ENCODE results near the gene GALK1. TPM values are rescaled to one million over a fixed set of nuclear protein-coding genes. Genes with fewer than 3 reads are reported as not detected.

GALK1 gene
- polyA plus RNA-seq, 2 of the 4 experiments (the other 2 are of a cell fraction), result 20.7 to 54.3 TPM

GRCh38 chr17:75776386-75777295 lies 11.6 kb upstream of the GALK1 start (continued):
- TF ChIP-seq ATOH8 (CRISPR knock-in tag; IDR thresholded peaks at IDR 0.05; ENCODE audit: low read depth) (no peak), RAD21 (conservative IDR thresholded peaks at IDR 0.05 in 1 of 2, IDR thresholded peaks at IDR 0.05 in 1 of 2) (no peak), BHLHE40 (IDR thresholded peaks at IDR 0.05; ENCODE audit: low read depth, low read length) (no peak), MYC (IDR thresholded peaks at IDR 0.05; ENCODE audit: borderline replicate concordance, low read length) (no peak), POLR2AphosphoS2 (conservative IDR thresholded peaks at IDR 0.05; ENCODE audit: low read length) (0 out of 2 replicates have a peak, but pooled peaks have one; percentile 11), ZFP36 (IDR thresholded peaks at IDR 0.05; ENCODE audit: borderline replicate concordance, partially characterized antibody) (no peak), GATA3 (IDR thresholded peaks at IDR 0.05; ENCODE audit: borderline replicate concordance) (no peak), RARB (CRISPR knock-in tag; IDR thresholded peaks at IDR 0.05) (no peak; the same call in 1 of the 2 replicates), CHD4 (IDR thresholded peaks at IDR 0.05; ENCODE audit: borderline replicate concordance) (no peak), EP300 (IDR thresholded peaks at IDR 0.05) (no peak), MAX (IDR thresholded peaks at IDR 0.05) (no peak), JUNB (IDR thresholded peaks at IDR 0.05) (no peak), TP53 (CRISPR knock-in tag; IDR thresholded peaks at IDR 0.05) (peak; percentile 70; the same call in 1 of the 2 replicates), NFE2L2 (conservative IDR thresholded peaks at IDR 0.05; ENCODE audit: low read length) (0 out of 2 replicates have a peak, but pooled peaks have one; percentile 27), TFCP2L1 (CRISPR knock-in tag; IDR thresholded peaks at IDR 0.05) (peak; percentile 89), BCL3 (IDR thresholded peaks at IDR 0.05) (peak; percentile 0; the same call in 1 of the 3 replicates), ESRRA (IDR thresholded peaks at IDR 0.05; ENCODE audit: borderline replicate concordance, low read length) (no peak), HMGXB4 (CRISPR knock-in tag; IDR thresholded peaks at IDR 0.05; ENCODE audit: borderline replicate concordance) (no peak; the same call in 1 of the 2 replicates), HDAC2 (IDR thresholded peaks at IDR 0.05) (no peak), CBX8 (IDR thresholded peaks at IDR 0.05) (no peak)

- 90% methylated on average over 6 of the region's 6 CpGs for WGBS (ENCODE audit: missing lambda C conversion rate)
- CTCF ChIA-PET, result interaction anchor here (0.6 to 9.7 kb wide), 12 partner anchors 9 to 233 kb away, joined by 3 to 131 read pairs (median 6); partner anchors contain the start of genes GALK1, TRIM47 and UNK
- Histone ChIP-seq H3K9me3 (no peaks in the 10 kb centered on the region), H3K4me2 (no peak overlapping the region), H3K4me3 (no peak overlapping the region), H3K27ac (no peak overlapping the region), H3K4me1 (peaks cover 15% of the 10 kb centered on the region)
- DNase-seq (ENCODE audit: low read depth in 1 of 2, low spot score in 1 of 2) (no peak), FAIRE-seq (no peak), ATAC-seq (peak; percentile 1 to 5)
- POLR2A ChIA-PET, result interaction anchor here (0.8 to 4.2 kb wide), 8 partner anchors 9 to 154 kb away, joined by 3 to 40 read pairs (median 4); partner anchors contain the start of genes GALK1, TRIM65 and UNK
- TF ChIP-seq BHLHE40 (IDR thresholded peaks at IDR 0.05; ENCODE audit: low read depth, low read length) (no peak), HOXB5 (CRISPR knock-in tag; IDR thresholded peaks at IDR 0.05) (no peak), TP53 (CRISPR knock-in tag; IDR thresholded peaks at IDR 0.05) (peak; percentile 44; the same call in 1 of the 2 replicates), CEBPB (IDR thresholded peaks at IDR 0.05) (no peak), HOXA7 (CRISPR knock-in tag; IDR thresholded peaks at IDR 0.05) (peak; percentile 95; the same call in 1 of the 2 replicates), TFCP2L1 (CRISPR knock-in tag; IDR thresholded peaks at IDR 0.05) (peak; percentile 82; the same call in 1 of the 2 replicates), CHD4 (IDR thresholded peaks at IDR 0.05; ENCODE audit: borderline replicate concordance) (no peak), POLR2AphosphoS2 (conservative IDR thresholded peaks at IDR 0.05; ENCODE audit: low read length) (peak; percentile 92), E2F6 (IDR thresholded peaks at IDR 0.05; ENCODE audit: borderline replicate concordance, low read depth) (no peak), HMGXB4 (CRISPR knock-in tag; IDR thresholded peaks at IDR 0.05; ENCODE audit: borderline replicate concordance) (no peak), EHMT2 (IDR thresholded peaks at IDR 0.05; ENCODE audit: low read depth) (no peak)
Observed at GRCh38 chr17:75774991-75775668, 10.1 kb upstream of the GALK1 start.
